Measurements from ENCODE around the gene PIK3CA.
"Not testable (repeated sequence)": the region's sequence is repeated elsewhere in the genome, so short reads cannot be mapped to it uniquely, and the experiment has no call there.

The PIK3CA gene

GRCh38 chr3:179196098-179196497, 47.9 kb downstream of the PIK3CA start:
- peak overlapping the region; percentile 24 for H3K27ac ChIP-seq (ENCODE audit: low read depth, low read length)

GRCh38 chr3:179196700-179197099, 48.5 kb downstream of the PIK3CA start:
- H3K27me3 ChIP-seq (ENCODE audit: insufficient read depth, low read length), result no peaks in the 10 kb centered on the region
- peaks cover 11% of the 10 kb centered on the region for H3K36me3 ChIP-seq (ENCODE audit: insufficient read depth, low read length)
- H3K4me3 ChIP-seq (ENCODE audit: low read depth, low read length), result no peak overlapping the region
- H3K4me1 ChIP-seq (ENCODE audit: control insufficient read depth, insufficient read depth, low read length, unreplicated experiment), result peaks cover 14% of the 10 kb centered on the region
- peaks cover 41% of the 10 kb centered on the region for H3K79me2 ChIP-seq (ENCODE audit: control insufficient read depth, insufficient read depth, low read length, unreplicated experiment)
- H3K27ac ChIP-seq (ENCODE audit: low read depth, low read length), result 0 out of 2 replicates have a peak overlapping the region, but pooled peaks have one; percentile 13
- no peak overlapping the region for H2AFZ ChIP-seq (ENCODE audit: low read length, unreplicated experiment)

More at GRCh38 chr3:179196098-179196497, 47.9 kb downstream of the PIK3CA start:
- Histone ChIP-seq H3K27me3 (ENCODE audit: insufficient read depth, low read length) (no peaks in the 10 kb centered on the region), H3K4me1 (ENCODE audit: control insufficient read depth, insufficient read depth, low read length, unreplicated experiment) (peaks cover 14% of the 10 kb centered on the region), H2AFZ (ENCODE audit: low read length, unreplicated experiment) (no peak overlapping the region), H3K79me2 (ENCODE audit: control insufficient read depth, insufficient read depth, low read length, unreplicated experiment) (peaks cover 44% of the 10 kb centered on the region), H3K4me3 (ENCODE audit: low read depth, low read length) (no peak overlapping the region), H3K36me3 (ENCODE audit: insufficient read depth, low read length) (peaks cover 11% of the 10 kb centered on the region)

GRCh38 chr3:179200790-179201189, 52.6 kb downstream of the PIK3CA start:
- Histone ChIP-seq H3K27me3 (ENCODE audit: insufficient read depth, low read length) (no peaks in the 10 kb centered on the region), H3K4me1 (ENCODE audit: control insufficient read depth, insufficient read depth, low read length, unreplicated experiment) (peaks cover 9% of the 10 kb centered on the region), H3K36me3 (ENCODE audit: insufficient read depth, low read length) (peaks cover 29% of the 10 kb centered on the region), H2AFZ (ENCODE audit: low read length, unreplicated experiment) (no peak overlapping the region), H3K27ac (ENCODE audit: low read depth, low read length) (no peak overlapping the region), H3K79me2 (ENCODE audit: control insufficient read depth, insufficient read depth, low read length, unreplicated experiment) (peaks cover 16% of the 10 kb centered on the region), H3K4me3 (ENCODE audit: low read depth, low read length) (no peak overlapping the region)

- not testable (repeated sequence) for H3K27me3 ChIP-seq (ENCODE audit: insufficient read depth, low read length); H2AFZ ChIP-seq (ENCODE audit: low read length, unreplicated experiment); H3K79me2 ChIP-seq (ENCODE audit: control insufficient read depth, insufficient read depth, low read length, unreplicated experiment); H3K4me3 ChIP-seq (ENCODE audit: low read depth, low read length); H3K4me1 ChIP-seq (ENCODE audit: control insufficient read depth, insufficient read depth, low read length, unreplicated experiment); H3K36me3 ChIP-seq (ENCODE audit: insufficient read depth, low read length); H3K27ac ChIP-seq (ENCODE audit: low read depth, low read length)
Measured at GRCh38 chr3:179215550-179215949, 67.4 kb downstream of the PIK3CA start.

GRCh38 chr3:179218213-179218612, 70.1 kb downstream of the PIK3CA start:
- not testable (repeated sequence) for H3K36me3 ChIP-seq (ENCODE audit: insufficient read depth, low read length); H3K27ac ChIP-seq (ENCODE audit: low read depth, low read length); H3K79me2 ChIP-seq (ENCODE audit: control insufficient read depth, insufficient read depth, low read length, unreplicated experiment); H2AFZ ChIP-seq (ENCODE audit: low read length, unreplicated experiment); H3K27me3 ChIP-seq (ENCODE audit: insufficient read depth, low read length); H3K4me1 ChIP-seq (ENCODE audit: control insufficient read depth, insufficient read depth, low read length, unreplicated experiment); H3K4me3 ChIP-seq (ENCODE audit: low read depth, low read length)

- H2AFZ ChIP-seq (ENCODE audit: low read length, unreplicated experiment), result no peak overlapping the region
- peaks cover 13% of the 10 kb centered on the region for H3K36me3 ChIP-seq (ENCODE audit: insufficient read depth, low read length)
- H3K27me3 ChIP-seq (ENCODE audit: insufficient read depth, low read length), result no peaks in the 10 kb centered on the region
- H3K4me3 ChIP-seq (ENCODE audit: low read depth, low read length), result no peak overlapping the region
- H3K4me1 ChIP-seq (ENCODE audit: control insufficient read depth, insufficient read depth, low read length, unreplicated experiment), result peaks cover 8% of the 10 kb centered on the region
- H3K79me2 ChIP-seq (ENCODE audit: control insufficient read depth, insufficient read depth, low read length, unreplicated experiment), result no peaks in the 10 kb centered on the region
- no peak overlapping the region for H3K27ac ChIP-seq (ENCODE audit: low read depth, low read length)
Measured at GRCh38 chr3:179223548-179223947, 75.4 kb downstream of the PIK3CA start.

- H3K79me2 ChIP-seq (ENCODE audit: control insufficient read depth, insufficient read depth, low read length, unreplicated experiment), result no peaks in the 10 kb centered on the region
- no peak overlapping the region for H3K4me3 ChIP-seq (ENCODE audit: low read depth, low read length)
- H3K36me3 ChIP-seq (ENCODE audit: insufficient read depth, low read length), result peaks cover 13% of the 10 kb centered on the region
- H3K27me3 ChIP-seq (ENCODE audit: insufficient read depth, low read length), result no peaks in the 10 kb centered on the region
- peaks cover 8% of the 10 kb centered on the region for H3K4me1 ChIP-seq (ENCODE audit: control insufficient read depth, insufficient read depth, low read length, unreplicated experiment)
- no peak overlapping the region for H2AFZ ChIP-seq (ENCODE audit: low read length, unreplicated experiment)
- H3K27ac ChIP-seq (ENCODE audit: low read depth, low read length), result no peak overlapping the region
Measured at GRCh38 chr3:179224584-179224983, 76.4 kb downstream of the PIK3CA start.

- Histone ChIP-seq H3K4me3 (ENCODE audit: low read depth, low read length) (no peak overlapping the region), H3K27me3 (ENCODE audit: insufficient read depth, low read length) (no peaks in the 10 kb centered on the region), H3K79me2 (ENCODE audit: control insufficient read depth, insufficient read depth, low read length, unreplicated experiment) (no peaks in the 10 kb centered on the region), H3K36me3 (ENCODE audit: insufficient read depth, low read length) (peaks cover 24% of the 10 kb centered on the region), H2AFZ (ENCODE audit: low read length, unreplicated experiment) (no peak overlapping the region), H3K27ac (ENCODE audit: low read depth, low read length) (peak overlapping the region; percentile 24; the same call in 1 of the 2 replicates), H3K4me1 (ENCODE audit: control insufficient read depth, insufficient read depth, low read length, unreplicated experiment) (peaks cover 8% of the 10 kb centered on the region)
Measured at GRCh38 chr3:179227349-179227748, 79.2 kb downstream of the PIK3CA start.

GRCh38 chr3:179229177-179229576, 81.0 kb downstream of the PIK3CA start:
- Histone ChIP-seq H3K27me3 (ENCODE audit: insufficient read depth, low read length) (no peaks in the 10 kb centered on the region), H3K36me3 (ENCODE audit: insufficient read depth, low read length) (peaks cover 14% of the 10 kb centered on the region), H3K4me1 (ENCODE audit: control insufficient read depth, insufficient read depth, low read length, unreplicated experiment) (peaks cover 8% of the 10 kb centered on the region), H3K27ac (ENCODE audit: low read depth, low read length) (no peak overlapping the region), H3K79me2 (ENCODE audit: control insufficient read depth, insufficient read depth, low read length, unreplicated experiment) (no peaks in the 10 kb centered on the region), H3K4me3 (ENCODE audit: low read depth, low read length) (no peak overlapping the region), H2AFZ (ENCODE audit: low read length, unreplicated experiment) (no peak overlapping the region)

- Histone ChIP-seq H2AFZ (ENCODE audit: low read length, unreplicated experiment) (no peak overlapping the region), H3K27me3 (ENCODE audit: insufficient read depth, low read length) (no peaks in the 10 kb centered on the region), H3K36me3 (ENCODE audit: insufficient read depth, low read length) (peaks cover 19% of the 10 kb centered on the region), H3K27ac (ENCODE audit: low read depth, low read length) (no peak overlapping the region), H3K79me2 (ENCODE audit: control insufficient read depth, insufficient read depth, low read length, unreplicated experiment) (no peaks in the 10 kb centered on the region), H3K4me1 (ENCODE audit: control insufficient read depth, insufficient read depth, low read length, unreplicated experiment) (no peaks in the 10 kb centered on the region), H3K4me3 (ENCODE audit: low read depth, low read length) (no peak overlapping the region)
Measured at GRCh38 chr3:179233043-179233442, 84.9 kb downstream of the PIK3CA start.

GRCh38 chr3:179234199-179234598, 86.0 kb downstream of the PIK3CA start:
- no peaks in the 10 kb centered on the region for H3K79me2 ChIP-seq (ENCODE audit: control insufficient read depth, insufficient read depth, low read length, unreplicated experiment)
- no peak overlapping the region for H2AFZ ChIP-seq (ENCODE audit: low read length, unreplicated experiment)
- H3K27me3 ChIP-seq (ENCODE audit: insufficient read depth, low read length), result no peaks in the 10 kb centered on the region
- no peak overlapping the region for H3K27ac ChIP-seq (ENCODE audit: low read depth, low read length)
- no peak overlapping the region for H3K4me3 ChIP-seq (ENCODE audit: low read depth, low read length)
- H3K4me1 ChIP-seq (ENCODE audit: control insufficient read depth, insufficient read depth, low read length, unreplicated experiment), result no peaks in the 10 kb centered on the region
- H3K36me3 ChIP-seq (ENCODE audit: insufficient read depth, low read length), result peaks cover 19% of the 10 kb centered on the region
